Measurements from ENCODE around the gene RPL32. TPM values are rescaled to one million over a fixed set of nuclear protein-coding genes. Genes with fewer than 3 reads are reported as not detected.

RPL32 gene
- total and polyA plus RNA-seq, 2 donors (not counting 3 experiments of a cell fraction or from before 2014, with no cell fraction given), result 1,075 to 1,588 TPM

DNA sequence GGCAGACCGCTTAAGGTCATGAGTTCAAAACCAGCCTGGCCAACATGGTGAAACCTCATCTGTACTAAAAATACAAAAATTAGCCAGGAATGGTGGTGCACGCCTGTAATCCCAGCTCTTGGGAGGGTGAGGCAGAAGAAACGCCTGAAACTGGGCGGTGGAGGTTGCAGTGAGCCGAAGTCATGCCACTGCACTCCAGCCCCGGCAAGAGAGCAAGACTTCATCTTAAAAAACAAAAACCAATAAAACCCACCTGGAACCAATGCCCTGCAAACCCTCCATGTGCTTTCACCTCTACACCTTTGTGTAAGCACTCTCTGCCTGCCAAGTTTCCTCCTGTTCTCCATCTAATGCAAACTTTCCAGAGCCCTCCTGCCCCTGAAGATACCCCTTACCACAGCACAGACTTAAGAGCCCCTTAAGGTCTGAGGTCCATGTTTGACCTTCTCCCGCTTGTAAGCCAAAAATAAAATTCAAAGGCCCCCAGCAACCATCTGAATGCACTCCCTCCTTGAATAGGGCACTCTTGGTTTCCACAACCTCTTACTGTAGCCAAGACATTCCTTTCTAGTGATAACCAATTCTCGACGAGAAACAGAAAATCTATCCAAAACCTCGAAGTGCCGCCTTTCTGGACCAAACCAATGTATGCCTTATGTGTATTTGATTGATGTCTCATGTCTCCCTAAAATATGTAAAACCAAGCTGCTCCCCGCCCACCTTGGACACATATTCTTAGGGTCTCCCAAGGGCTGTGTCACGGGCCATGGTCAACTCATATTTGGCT lies 3.0 kb downstream of the RPL32 start:
- Histone ChIP-seq H3K27me3 (ENCODE audit: control insufficient read depth in 2 of 2, insufficient read depth in 2 of 2, low read length in 2 of 2) (no peaks in the 10 kb centered on the region), H3K9me3 (replicated peaks; ENCODE audit: control insufficient read depth, insufficient read depth, low read length) (no peaks in the 10 kb centered on the region), H3K27ac (ENCODE audit: insufficient read depth, low read depth, low read length) (no peak overlapping the region), H3K79me2 (ENCODE audit: control insufficient read depth, insufficient read depth, low read length) (peaks cover 59% of the 10 kb centered on the region), H3K9ac (replicated peaks; ENCODE audit: extremely low read depth, insufficient read depth, low read length) (no peak overlapping the region), H3K36me3 (ENCODE audit: control insufficient read depth in 2 of 2, extremely low read depth in 1 of 2, insufficient read depth in 2 of 2, low read length in 2 of 2) (peaks cover 39 to 42% of the 10 kb centered on the region in 2 experiments), H3K4me1 (ENCODE audit: control insufficient read depth, extremely low read depth, insufficient read depth, low read length) (peaks cover 26% of the 10 kb centered on the region), H3K4me3 (replicated peaks in 1 of 3; ENCODE audit: insufficient read depth in 1 of 3, low read depth in 1 of 3, low read length in 3 of 3) (peak overlapping the region in 1 of 3 experiments; percentile 98), H2AFZ (ENCODE audit: low read depth, low read length) (no peak overlapping the region), H3K9me1 (replicated peaks; ENCODE audit: control insufficient read depth, extremely low read depth, insufficient read depth, low read length) (no peaks in the 10 kb centered on the region), H4K20me1 (replicated peaks; ENCODE audit: control insufficient read depth, extremely low read depth, insufficient read depth, low read length) (peaks cover 9% of the 10 kb centered on the region), H3K4me2 (ENCODE audit: insufficient read depth, low read length) (peak overlapping the region; percentile 80)
- dilution Hi-C loops (cut with MboI; ENCODE audit: extremely low pct_ligation_motif_present, low sequenced_read_pairs) (no loop called here), intact Hi-C loops (cut with micrococcal nuclease) (no loop called here)
- DNase-seq (ENCODE audit: low read depth, low spot score) (no peak), FAIRE-seq (no peak)
- no TSS peak for BruUV-seq (replicated peaks)
- ChIA-PET POLR2A (no interaction called here), CTCF (interaction anchor here (0.9 kb wide), 1 partner anchor 17 kb away, joined by 3 read pairs; no protein-coding TSS in a partner anchor)
- TF ChIP-seq FOS (IDR thresholded peaks at IDR 0.05; ENCODE audit: borderline replicate concordance, insufficient read depth, low read length) (no peak), POLR2AphosphoS5 (IDR thresholded peaks at IDR 0.05; ENCODE audit: insufficient read depth, low read depth, low read length) (no peak), GATA2 (IDR thresholded peaks at IDR 0.05; ENCODE audit: insufficient read depth, insufficient read length, low read depth, low read length) (no peak), POLR2A (IDR thresholded peaks at IDR 0.05; ENCODE audit: low read depth, low read length) (no peak), JUN (IDR thresholded peaks at IDR 0.05; ENCODE audit: borderline replicate concordance, insufficient read depth, insufficient read length, low read depth) (no peak), MYC (IDR thresholded peaks at IDR 0.05; ENCODE audit: low read depth, low read length) (no peak), EZH2 (IDR thresholded peaks at IDR 0.05; ENCODE audit: borderline replicate concordance, low read depth, low read length, severe bottlenecking) (no peak), MAX (IDR thresholded peaks at IDR 0.05; ENCODE audit: insufficient read depth, insufficient read length) (no peak)
- TF ChIP-seq, protein P1, sequence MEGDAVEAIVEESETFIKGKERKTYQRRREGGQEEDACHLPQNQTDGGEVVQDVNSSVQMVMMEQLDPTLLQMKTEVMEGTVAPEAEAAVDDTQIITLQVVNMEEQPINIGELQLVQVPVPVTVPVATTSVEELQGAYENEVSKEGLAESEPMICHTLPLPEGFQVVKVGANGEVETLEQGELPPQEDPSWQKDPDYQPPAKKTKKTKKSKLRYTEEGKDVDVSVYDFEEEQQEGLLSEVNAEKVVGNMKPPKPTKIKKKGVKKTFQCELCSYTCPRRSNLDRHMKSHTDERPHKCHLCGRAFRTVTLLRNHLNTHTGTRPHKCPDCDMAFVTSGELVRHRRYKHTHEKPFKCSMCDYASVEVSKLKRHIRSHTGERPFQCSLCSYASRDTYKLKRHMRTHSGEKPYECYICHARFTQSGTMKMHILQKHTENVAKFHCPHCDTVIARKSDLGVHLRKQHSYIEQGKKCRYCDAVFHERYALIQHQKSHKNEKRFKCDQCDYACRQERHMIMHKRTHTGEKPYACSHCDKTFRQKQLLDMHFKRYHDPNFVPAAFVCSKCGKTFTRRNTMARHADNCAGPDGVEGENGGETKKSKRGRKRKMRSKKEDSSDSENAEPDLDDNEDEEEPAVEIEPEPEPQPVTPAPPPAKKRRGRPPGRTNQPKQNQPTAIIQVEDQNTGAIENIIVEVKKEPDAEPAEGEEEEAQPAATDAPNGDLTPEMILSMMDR (IDR thresholded peaks at IDR 0.05; ENCODE audit: extremely low read depth in 1 of 2, insufficient read depth in 1 of 2, low read depth in 1 of 2, low read length in 2 of 2), result no peak

All from endothelial cell of umbilical vein (primary cell).